GM19035 (cell line): ENCODE results near the gene TMEM161A.
"Not testable (repeated sequence)": the region's sequence is repeated elsewhere in the genome, so short reads cannot be mapped to it uniquely, and the experiment has no call there.

Experiments
- ATAC-seq: cut with Tn5 transposase; IDR thresholded peaks from one replicate; pipeline ENCODE4 v1.9.1; 2021; ENCODE audit not compliant: unreplicated experiment

The TMEM161A gene

DNA sequence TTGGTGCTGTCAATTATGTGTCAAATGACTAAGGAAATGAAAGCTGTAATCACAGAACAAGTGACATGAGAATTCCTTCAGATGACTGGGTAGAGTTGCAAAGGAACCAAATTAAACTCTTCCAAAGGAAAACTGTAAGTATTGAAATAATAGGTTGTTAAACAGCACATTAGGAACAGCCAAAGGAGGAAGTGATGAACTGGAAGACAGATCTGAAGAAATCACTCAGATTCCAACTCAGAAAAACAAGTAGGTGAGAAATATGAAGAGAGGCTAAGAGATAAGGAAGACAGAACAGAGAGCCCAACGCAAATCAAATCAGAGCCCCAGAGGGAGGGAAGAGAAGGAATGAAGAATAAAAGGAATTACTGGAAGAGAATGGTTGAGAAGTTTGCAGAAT, 15.4 kb downstream of the TMEM161A start:
- no peak for ATAC-seq

DNA sequence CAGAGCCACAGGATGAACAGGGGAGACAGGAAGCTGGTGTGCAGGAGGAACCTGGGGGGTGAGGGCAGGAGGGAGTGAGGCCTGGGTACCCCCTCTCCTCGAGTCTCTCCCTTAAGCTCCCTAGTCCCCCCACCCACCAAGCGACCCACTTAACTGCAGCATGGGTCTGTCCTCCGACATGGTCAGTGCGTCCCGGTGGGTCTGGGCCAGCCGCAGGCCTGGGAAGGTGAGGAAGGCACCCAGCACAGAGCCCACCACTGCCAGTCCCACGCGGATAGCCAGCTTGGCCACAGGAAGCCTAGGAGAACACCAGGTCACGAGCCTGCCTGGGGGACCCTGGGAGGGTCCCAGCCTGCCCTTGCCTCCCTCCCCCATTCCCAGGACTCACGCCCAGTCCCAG, 16.9 kb downstream of the TMEM161A start:
- no peak for ATAC-seq

DNA sequence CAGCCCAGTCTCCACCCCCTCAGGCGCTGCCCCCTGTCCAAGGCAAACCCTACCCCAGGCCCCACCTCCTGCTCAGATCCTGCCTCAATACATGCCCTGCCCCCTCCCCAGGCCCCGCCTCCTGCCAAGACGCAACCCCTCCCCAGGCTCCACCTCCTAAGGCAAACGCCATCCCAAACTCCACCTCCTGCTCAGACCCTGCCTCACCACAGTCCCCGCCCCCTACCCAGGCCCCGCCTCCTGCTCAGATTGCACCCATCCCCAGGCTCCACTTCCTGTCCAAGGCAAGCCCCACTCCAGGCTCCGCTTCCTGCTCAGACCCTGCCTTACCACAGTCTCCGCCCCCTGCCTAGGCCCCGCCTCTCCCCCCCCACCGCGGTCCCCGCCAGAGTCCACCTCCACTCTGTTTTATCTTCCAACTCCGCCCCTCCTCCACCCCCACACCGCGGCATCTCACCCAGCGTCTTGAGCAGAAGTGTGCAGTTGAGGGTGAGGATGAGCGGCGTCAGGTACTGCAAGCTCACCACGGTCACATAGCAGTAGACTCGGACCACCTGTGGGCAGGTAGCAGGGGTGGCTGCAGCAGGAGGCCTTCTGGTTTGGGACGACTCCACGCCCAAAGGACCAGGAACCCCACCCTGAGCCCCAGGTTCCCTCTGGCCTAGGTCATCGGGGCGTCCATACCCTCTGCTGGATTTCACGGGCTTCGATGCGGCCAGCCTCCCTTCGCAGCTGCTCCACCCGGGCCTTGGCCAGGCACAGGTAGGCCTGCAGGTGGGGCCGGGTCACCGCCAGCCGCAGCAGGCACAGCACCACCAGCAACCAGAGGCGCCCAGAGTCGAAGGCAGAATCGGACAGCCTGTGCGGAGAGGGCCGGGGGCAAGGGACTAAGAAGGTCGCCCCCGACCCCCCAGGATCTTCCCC, 17.7 kb downstream of the TMEM161A start:
- ATAC-seq: no peak

DNA sequence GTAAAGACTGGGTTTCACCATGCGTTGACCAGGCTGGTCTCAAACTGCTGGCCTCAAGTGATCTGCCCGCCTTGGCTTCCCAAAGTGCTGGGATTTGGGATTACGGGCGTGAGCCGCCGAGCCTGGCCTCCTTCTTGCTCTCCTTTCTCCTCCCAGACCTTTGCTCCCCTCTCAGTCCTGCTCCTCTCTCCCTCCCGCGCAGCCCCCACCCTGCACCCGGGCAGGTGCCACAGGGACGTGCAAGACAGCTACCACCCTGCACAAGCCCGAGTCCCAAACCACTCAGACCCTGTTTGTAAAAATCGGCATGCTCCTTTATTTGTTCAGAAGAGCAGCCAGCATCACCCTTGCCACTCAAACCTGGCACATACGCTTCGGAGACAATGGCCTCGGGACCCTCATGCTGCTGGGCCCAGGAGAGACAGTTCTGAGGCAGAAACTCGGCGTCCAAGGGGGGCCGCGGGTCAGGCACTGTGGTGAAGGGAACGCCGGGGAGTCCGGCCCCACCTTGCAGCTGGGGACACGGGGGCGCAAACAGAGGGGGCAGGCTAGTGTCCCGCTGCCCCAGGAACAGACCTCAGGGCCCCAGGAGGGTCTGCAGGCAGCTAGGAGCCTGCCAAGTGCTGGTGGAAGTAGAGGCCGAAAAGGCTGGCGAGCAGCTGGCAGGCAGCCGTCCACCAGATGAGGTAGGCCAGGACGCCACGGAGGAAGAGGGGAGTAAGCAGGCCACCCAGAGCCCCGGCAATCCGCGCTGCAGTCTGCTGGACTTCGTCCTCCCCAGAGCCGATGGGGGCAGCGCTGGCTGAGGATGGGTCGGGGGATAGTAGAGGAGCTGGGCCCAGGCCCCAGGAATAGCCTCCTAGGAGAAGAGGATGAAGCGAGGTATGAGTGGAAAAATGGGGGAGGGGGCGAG, 18.7 kb downstream of the TMEM161A start:
- no peak for ATAC-seq

DNA sequence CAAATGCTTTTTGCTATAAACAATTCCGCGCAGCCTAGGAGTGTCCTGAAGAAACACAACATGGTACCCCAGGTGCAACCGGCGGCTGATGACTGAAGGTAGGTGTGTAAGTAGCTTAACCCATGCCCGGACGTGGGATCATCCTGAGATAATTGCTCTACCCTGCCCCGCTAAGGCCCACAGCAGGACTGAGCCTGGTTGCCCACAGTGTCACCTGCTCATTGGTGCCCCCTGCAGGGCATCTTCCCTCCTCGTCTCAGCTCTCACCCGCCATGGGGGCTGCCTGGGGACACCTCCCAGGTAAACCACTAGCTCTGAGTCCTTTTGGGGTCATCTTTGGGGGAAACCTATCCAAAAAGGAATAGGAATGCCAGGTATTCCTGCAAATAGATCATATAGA, 22.3 kb downstream of the TMEM161A start:
- ATAC-seq: no peak

DNA sequence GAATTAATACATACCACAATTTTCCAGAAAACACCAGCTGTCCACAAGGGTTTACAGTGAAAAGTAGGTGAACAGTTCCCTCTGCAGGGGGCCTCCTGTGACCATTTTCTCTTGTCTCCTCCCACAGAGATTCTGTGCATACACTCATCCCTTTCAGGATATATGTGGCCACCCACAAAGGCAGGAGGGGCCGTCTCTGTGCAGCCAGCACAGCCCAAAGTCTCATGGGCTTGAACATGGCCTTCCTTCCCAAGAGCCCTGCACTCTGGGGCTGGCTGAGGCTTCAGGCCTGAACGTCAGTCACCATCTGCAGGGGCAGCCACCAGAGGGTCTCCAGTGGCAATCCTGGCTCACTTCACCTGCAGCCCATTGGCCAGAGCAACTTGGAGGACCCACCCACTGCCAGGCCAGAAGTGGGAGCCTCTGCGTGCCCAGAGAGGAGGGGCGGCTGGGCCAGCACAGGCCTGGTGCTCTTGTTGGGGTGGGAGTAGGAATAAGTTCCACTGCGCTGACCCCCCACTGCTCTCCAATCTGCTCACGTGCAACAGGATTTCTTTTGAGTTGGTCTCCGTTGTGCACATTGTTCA, 25.1 kb downstream of the TMEM161A start:
- ATAC-seq: no peak

DNA sequence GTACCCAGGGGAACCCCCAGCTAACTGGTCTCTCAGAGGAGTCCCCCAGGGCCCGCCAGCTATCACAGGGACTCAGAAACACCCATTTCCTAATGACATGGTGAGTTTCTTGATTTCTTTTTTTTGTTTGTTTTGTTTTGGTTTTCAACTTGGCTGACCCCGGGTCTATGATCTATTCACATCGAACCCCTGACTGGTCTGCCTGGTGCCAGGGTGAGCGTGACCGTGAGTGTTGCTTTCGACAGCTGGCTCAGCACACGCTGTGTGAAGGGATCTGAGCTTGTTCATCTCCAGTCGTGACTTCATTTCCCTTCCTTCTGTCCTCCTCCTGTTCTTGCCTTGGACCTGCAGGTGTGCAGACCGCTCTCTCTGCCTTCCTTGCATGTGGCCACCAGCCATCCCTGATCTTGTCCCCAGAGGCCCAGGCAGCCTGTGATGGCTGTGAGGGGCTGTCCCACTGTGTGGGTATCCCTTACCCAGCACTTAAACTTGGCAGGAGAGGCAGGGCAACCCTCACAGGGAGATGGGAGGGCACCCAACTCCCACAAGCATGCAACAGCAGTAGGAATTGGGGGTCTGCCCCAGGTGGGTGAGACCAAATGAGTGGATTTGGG, 26.2 kb downstream of the TMEM161A start:
- no peak for ATAC-seq

DNA sequence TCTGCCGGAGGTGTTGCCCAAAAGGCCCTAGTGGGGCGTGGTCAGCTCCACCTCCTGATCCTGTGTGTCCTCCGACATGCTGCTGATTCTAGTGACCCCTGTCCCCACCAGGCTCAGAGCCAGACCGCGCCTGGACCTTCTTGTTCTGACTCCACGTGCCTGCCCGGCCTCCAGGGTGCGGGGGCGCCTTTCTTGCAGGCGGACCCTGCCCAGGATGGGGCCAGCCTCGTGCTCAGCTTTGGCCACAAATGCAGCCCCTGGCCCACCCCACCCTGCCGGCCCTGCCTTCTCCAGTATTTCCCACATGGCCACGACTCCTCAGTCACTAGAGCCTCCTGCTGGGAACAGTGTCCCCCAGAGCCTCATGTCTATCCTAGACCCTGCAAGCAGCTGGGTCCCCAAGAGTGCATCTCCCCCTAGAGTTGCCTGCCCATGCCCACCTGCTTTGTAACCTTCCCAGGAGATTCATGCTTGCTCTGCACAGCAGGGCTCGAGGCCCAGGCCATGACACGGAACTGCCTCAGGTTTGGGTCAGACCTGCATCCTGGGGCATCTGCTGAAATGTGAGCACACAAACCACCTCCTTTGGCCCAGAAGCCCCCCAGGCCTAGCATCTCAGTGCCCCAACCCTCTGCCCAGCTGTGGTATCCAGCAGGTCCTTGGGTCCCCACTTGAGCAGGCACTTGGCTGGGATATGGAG, 27.0 kb downstream of the TMEM161A start:
- ATAC-seq: no peak

DNA sequence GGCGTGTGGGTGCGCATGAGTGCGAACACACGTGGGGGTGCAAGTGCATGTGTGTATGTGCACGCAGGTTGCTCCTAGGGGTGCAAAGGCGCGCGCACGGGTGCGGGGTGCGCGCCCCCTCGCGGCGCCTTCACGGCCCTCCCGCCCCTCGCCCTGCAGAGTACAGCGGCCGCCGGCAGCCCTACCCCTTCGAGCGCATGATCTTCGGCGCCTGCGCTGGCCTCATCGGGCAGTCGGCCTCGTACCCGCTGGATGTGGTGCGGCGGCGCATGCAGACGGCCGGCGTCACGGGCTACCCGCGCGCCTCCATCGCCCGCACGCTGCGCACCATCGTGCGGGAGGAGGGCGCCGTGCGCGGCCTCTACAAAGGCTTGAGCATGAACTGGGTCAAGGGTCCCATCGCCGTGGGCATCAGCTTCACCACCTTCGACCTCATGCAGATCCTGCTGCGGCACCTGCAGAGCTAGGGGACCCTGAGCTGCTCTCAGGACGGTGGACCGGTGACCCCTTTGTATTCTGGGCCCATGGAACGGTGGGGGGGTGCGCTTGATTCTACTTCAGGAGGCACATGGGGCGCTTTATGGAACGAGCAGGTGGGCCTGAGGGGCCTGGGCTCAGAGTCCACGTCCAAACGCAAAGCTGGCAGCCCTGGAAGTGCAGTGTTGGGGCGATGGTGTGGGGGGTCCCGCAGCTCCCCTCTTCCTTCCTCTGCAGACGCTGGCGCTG, 27.7 kb downstream of the TMEM161A start:
- no peak for ATAC-seq

DNA sequence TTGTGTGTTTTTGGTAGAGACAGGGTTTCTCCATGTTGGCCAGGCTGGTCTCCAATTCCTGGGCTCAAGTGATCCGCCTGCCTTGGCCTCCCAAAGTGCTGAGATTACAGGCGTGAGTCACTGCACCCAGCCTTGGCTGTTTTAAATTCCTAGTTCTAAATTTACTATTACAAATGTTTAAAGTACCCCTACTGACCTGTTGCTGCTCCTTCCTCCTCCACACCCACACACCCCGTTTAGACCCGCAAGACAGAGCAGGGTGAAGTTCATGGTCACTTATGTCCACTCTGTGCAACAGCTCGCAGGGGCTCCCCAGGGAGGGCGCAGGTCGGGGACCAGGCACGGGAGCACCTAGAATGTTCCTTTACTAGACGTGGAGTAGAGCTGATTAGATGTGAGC, 28.7 kb downstream of the TMEM161A start:
- no peak for ATAC-seq

DNA sequence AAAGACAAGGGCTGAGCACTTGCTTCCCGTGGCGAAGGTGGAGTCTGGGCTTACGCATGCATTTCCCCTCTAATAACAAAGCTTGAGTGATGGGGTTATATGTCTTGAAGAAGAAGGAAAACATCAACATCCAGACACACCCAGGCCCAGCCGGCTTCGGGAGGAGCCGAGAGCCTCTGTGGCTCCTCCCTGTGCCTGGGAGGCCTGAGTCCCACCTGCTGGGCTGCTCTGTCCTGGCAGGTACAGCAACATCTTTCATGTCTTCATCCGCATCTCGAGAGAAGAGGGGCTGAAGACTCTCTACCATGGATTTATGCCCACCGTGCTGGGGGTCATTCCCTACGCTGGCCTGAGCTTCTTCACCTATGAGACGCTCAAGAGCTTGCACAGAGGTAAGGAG, 30.6 kb downstream of the TMEM161A start:
- ATAC-seq: no peak

DNA sequence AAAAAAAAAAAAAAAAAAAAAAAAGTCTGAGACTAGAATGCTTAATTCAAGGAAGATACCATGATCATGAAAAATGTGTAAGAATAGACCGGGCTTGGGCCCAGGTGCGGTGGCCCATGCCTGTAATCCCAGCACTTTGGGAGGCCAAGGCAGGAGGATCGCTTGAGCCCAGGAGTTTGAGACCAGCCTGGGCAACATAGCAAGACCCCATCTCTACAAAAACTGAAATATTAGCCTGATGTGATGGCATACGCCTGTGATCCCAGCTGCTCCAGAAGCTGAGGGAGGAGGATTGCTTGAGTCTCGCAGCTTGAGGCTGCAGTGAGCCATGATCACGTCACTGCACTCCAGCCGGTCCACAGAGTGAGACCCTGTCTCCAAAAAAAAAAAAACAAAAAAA, 31.3 kb downstream of the TMEM161A start:
- ATAC-seq: not testable (repeated sequence)

DNA sequence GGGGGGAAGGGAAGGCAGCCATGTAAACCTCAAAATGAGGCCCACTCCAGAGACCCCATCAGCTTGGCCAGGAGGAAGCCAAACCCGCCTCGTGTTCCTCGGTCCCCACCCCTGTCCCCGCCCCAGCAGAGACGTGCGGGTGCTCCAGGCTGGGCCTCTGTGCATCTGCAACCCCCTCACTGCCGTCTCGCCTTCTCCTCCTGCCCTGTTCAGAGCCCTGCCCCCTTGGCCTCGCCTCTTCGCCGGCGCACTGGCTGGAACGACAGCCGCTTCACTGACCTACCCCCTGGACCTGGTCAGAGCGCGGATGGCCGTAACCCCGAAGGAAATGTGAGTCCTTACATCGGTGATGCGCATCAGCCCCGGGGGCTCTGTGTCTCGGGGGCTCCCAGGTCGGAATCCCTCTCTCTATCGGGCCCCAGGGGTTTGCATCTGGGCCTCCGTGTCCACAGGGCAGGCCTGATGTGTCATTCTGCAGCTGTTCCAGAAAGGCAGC, 32.2 kb downstream of the TMEM161A start:
- no peak for ATAC-seq

DNA sequence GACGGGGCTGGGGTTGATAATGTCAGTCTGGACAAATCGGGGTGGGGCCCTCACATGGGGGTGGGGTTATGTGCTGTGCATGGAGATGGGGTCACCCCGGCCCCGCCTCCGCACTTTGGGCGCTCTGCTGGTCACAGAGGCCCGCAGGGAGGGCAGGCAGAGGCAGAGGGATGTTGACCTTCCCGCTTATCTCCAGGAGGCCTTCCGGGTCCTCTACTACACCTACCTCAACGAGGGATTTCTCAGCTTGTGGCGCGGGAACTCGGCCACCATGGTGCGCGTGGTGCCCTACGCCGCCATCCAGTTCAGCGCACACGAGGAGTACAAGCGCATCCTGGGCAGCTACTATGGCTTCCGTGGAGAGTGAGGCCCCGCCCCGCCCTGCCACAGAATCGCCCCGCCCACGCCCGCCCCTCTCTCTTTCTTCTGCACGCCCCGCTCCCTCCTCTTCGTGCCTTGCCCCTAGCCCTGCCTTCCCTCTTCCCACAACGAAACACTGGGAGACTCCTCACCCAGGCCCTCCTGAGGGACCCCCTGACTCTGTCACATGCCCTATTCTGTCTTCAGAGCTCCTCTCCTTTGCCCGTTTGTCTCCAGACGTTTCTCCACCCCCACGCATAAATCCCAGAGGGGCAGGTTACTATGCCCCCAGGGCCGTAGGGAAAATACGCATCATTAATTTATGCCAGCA, 32.8 kb downstream of the TMEM161A start:
- no peak for ATAC-seq

DNA sequence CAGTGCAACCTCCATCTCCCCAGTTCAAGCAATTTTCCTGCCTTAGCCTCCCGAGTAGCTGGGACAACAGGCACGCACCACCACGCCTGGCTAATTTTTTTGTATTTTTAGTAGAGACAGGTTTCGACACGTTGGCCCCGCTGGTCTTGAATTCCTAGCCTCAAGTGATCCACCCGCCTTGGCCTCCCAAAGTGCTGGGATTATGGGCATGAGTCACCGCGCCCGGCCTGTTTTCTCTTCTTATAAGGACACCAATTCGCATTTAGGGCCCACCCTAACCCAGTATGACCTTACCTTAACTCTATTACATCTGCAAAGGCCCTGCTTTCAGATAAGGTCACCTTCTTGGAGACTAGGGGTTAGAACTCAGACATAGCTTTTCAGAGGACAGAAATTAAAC, 35.1 kb downstream of the TMEM161A start:
- ATAC-seq: no peak

DNA sequence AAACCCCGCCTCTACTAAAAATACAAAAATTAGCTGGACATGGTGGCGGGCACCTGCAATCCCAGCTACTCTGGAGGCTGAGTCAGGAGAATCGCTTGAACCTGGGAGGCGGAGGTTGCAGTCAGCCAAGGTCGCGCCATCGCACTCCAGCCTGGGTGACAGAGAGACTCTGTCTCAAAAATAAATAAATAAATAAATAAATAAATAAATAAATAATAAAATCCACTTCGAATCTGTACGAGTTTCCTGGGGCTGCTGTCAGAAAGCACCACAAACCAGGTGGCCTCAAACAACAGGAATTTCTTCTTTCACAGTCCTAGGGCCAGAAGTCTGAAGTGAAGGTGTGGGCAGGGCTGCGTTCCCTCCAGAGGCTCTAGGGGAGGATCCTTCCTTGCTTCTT, 35.7 kb downstream of the TMEM161A start:
- ATAC-seq: not testable (repeated sequence)

DNA sequence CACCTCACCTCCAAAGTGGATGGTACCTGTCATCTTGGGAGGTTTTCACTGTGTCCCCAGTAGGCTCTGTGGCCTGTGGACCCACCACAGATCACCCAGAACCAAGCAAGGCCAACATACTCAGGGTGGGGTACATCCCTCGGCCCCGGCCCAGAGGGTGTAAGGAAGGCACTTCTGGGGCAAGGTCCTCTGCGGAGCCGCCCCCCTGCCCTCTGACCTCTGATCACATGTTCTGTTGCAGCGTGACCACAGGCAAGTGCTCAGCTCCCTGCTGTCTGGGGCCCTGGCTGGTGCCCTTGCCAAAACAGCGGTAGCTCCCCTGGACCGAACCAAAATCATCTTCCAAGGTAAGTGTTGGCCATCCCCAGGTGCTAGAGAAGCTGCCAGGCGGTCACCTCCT, 36.7 kb downstream of the TMEM161A start:
- ATAC-seq: no peak

DNA sequence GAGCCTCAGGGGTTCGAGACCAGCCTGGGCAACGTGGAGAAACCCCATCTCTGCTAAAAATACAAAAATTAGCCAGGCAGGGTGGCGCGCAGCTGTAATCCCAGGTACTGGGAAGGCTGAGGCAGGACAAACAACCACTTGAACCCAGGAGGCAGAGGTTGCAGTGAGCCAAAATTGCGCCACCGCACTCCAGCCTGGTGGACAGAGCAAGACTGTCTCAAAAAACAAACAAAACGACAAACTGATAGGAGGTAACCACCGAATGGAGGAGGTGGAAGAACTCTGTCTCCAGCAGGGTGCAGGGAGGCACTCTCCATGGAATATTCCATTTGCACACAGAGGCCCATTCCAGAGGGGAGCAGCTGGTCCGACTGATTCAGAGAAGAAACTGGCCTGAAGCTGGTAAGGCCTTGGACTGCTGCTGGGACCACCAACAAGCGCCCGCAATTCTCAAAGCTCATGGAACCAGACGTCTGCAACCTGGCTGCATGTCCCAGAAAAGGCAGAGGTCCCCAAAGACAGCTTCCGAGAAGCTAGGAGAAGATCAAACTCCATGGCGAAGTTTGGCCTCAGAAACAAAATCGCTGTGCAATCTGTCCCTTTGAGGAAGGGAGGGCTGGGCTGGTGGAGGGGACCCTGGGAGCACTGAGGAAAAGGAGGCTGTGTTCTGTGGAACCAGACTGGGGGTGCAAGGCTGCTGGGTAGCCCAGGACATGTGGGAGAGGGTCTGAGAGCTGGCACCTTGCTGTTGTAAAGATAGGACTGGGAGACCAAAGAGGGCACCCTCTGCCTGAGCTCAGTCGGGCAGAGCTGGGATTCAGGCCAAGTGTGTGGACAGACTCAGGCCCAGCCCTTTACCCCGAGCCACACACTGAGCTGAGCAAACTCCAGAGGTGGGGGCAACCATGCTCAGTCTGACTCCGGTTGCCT, 39.3 kb downstream of the TMEM161A start:
- ATAC-seq: no peak
